ENCODE results near the gene TTLL7. TPM values are rescaled to one million over a fixed set of nuclear protein-coding genes. Genes with fewer than 3 reads are reported as not detected.
"Not testable (repeated sequence)": the region's sequence is repeated elsewhere in the genome, so short reads cannot be mapped to it uniquely, and the experiment has no call there.

The TTLL7 gene
- total RNA-seq, 1 experiment from 2014 or later, result 20.4 TPM

DNA sequence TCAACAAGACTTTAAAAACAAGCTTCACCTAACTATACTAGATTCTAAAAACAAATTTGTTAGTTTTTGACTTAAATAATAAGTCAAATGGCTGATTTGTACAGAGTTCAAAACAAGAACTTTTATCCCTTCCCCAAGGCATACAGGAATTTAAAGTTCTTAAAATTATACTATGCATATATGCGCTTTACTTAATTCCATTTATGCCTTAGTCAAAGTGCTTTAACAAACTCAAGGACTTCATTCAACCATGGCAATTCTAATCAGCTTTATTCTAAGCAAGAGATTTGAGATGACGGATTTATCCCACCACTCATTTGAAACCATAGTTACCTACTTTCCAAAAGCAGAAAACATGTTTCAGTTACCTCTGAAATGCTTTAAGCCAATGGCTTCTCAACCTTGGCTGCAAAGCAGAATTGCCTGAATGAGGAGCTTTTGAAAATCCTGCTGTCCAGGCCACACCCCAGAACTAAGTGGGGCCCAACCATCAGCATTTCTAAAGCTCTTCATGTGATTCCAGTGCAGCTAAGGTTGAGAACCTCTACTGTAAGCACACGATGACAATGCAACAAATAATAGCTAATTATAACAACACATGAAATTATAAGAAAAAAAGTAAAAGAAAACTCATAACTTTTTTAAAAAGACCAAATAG, 44.6 kb downstream of the TTLL7 start:
- no peak for DNase-seq (ENCODE audit: low read depth)
- in situ Hi-C loops (cut with HindIII; ENCODE audit: low pct_unique_long_range_greater_than_20kb, low sequenced_read_pairs), result no loop called here

DNA sequence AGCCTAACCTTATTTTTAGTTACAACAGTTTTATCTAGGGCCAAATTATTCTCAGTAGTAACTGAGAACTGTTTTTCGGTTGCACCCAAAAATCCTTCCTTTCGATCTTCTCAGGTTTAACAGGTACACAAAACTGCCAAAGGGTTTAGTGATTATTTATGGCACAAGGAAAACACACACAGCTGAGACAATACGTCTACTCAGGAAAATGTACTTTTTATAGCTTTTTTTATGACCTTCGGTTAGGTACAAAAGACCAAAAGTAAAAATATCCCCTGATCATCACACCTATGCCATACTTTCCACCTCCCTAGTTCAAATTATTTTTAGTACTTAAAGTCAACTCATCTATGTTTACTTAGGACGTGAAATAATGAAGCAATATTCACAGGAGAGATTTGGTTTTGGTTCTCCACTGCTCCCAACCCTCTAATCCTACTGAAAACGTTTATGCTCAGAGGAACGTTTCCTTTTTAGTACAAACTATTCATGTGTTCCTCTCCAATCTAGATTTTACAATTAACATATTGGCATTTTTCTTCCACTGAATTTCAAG, 48.7 kb downstream of the TTLL7 start:
- no peak for DNase-seq (ENCODE audit: low read depth)
- in situ Hi-C loops (cut with HindIII; ENCODE audit: low pct_unique_long_range_greater_than_20kb, low sequenced_read_pairs), result no loop called here

DNA sequence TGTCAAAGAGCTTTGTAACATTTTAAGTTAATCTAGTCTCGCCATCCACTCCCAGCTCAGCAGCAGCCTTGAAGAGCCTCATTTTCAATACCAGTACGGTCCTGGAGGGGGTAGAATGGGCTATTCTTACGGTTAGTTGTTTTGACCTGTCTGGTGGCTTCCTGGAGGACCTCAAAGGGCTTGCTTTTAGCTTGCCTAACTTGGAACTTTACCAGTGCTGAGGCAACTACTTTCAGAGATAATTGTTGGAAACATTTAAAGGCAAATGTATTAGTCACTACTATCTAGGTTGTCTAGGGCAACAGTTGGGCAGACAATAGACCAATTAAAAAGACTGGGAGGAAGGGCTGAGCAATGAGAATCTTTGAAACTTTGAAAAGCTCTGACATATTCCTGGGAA, 56.0 kb downstream of the TTLL7 start:
- no peak for DNase-seq (ENCODE audit: low read depth)
- in situ Hi-C loops (cut with HindIII; ENCODE audit: low pct_unique_long_range_greater_than_20kb, low sequenced_read_pairs), result no loop called here

DNA sequence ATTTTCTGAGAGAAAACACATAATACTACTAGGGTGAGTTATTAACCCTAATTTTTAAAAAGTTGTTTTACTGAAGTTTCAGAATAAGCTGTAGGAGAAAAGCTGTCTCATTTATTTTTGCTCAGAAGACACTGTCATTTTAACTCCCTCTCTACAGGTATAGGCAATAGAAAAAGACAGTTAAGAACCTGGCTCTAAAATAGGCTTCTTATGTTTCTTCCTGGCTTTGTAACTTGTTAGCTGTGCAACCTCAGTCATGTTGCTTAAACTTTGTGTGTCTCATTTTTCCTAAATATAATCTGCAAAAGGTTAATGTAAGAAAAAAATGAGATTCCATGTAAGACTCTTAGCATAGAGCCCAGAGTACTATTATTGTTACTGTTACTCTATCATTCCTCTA, 64.4 kb downstream of the TTLL7 start:
- in situ Hi-C loops (cut with HindIII; ENCODE audit: low pct_unique_long_range_greater_than_20kb, low sequenced_read_pairs), result no loop called here
- no peak for DNase-seq (ENCODE audit: low read depth)

DNA sequence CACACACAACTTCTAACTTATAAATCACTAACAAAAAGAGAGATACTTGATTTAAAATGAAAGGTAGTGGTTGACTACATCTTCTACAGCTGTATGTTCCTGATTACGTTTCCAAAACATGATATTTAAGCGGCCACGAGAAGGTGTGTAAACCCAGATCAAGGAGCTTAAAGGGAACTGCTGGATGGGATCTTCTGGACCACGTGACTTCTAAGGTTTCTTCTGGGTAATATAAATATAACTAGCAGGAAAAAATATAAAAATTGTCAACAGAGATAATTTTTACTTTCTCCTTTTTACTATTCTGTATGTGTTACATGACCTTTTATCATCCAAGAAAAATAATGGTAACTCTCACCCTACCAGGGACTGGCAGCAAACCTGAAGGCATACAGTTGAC, 66.2 kb downstream of the TTLL7 start:
- no peak for DNase-seq (ENCODE audit: low read depth)
- in situ Hi-C loops (cut with HindIII; ENCODE audit: low pct_unique_long_range_greater_than_20kb, low sequenced_read_pairs), result no loop called here

DNA sequence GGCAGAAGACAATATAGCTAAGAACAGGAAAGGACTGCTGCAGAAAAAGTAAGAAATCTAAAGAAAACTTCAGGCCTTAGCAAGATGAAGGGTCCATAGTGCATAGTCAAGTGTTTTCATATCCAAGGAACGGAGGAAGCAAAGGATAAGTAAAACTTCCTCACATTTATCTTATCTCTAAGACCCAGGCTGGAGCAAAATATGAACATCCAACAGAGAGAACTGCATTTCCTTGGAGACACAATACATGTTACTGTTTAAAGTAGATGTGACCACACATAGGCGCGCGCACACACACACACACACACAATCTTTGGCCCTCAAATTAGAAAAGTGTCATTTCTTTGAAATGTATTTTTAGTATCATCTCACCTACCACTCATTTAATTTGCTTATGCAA, 66.7 kb downstream of the TTLL7 start:
- in situ Hi-C loops (cut with HindIII; ENCODE audit: low pct_unique_long_range_greater_than_20kb, low sequenced_read_pairs), result no loop called here
- no peak for DNase-seq (ENCODE audit: low read depth)

DNA sequence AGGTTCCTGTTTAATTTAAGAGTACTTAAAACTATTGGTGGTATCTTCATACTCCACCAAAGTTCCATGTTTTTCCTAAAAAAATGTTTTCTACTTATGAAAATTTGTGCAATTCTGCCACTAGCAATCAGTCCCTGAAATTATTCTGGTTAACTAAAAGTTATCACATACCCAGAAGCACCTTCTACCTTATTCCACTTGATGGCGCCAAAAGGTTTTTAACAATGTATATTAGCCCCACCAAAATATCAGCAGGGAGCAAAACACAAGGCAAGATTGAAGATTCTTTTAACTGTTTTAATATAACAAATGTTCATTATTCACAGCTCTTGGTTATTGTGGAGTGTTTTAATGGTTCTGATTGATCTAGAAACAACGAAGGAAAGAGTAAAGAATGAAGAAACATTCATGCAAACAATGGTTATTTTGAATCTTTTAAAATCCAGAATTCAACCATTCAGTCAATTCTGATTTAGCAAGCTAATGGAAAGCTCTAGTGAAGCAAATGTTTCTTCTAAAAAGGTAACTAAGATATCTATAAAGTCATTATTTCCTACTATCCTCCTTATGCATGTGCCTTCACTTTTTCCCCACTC, 67.2 kb downstream of the TTLL7 start:
- in situ Hi-C loops (cut with HindIII; ENCODE audit: low pct_unique_long_range_greater_than_20kb, low sequenced_read_pairs), result no loop called here

DNA sequence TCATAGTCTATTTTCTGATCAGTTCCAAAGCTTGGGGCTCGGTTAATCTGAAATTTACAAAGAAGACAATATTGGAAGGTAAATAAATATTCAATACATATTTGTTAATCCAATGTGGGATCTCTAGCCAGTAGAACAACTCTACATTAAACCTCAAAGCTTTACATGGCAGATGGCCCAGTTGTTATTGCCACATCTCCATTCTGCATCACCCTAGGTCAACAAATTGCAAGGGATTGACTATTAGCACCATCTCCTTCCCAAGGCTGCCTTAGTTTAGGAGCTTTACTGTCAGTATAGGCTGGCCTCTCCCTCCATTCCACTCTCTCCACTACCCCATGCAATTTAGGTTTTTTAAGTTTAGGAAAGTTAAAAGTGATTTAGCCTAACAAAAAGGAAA, 69.7 kb downstream of the TTLL7 start:
- DNase-seq (ENCODE audit: low read depth), result no peak
- in situ Hi-C loops (cut with HindIII; ENCODE audit: low pct_unique_long_range_greater_than_20kb, low sequenced_read_pairs), result no loop called here

More for the DNA sequence above, 67.2 kb downstream of the TTLL7 start:
- peak; percentile 10 for DNase-seq (ENCODE audit: low read depth)

DNA sequence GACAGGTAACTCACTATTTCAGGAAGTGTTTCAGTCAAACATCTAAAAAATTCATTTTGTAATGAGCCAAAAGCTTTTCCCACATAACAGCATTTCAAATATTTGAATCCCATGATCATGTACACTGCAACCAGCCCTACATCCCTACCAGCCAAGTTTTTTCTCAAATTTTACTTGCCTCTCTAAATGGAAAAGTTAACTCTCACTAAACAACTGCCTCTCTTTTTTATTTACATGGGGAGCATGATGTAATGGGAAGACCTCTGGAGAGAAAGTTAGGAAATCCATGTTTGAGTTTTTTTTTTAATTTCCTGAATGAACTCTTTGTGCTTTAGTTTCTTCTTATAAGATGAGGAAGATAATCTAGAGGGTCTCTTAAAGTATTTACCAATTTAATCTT, 70.5 kb downstream of the TTLL7 start:
- in situ Hi-C loops (cut with HindIII; ENCODE audit: low pct_unique_long_range_greater_than_20kb, low sequenced_read_pairs), result no loop called here
- no peak for DNase-seq (ENCODE audit: low read depth)

DNA sequence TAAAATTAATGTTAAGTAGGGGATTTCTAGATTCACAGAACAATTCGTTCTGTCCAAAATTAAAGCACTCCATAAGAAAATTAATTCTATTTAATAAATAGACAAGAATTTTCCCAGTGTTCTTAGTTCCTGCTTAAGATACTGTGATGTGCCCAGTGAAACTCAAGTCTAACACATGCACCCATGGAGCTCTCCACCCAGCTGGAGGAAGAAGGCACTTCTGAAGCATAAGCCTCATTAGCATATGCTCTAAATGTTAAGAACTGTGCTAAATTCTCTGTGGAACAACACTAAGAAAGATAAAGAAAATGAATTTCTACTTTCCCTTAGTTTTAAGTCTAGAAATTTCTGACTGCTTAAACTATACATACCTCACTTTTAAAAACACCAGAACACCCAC, 71.2 kb downstream of the TTLL7 start:
- in situ Hi-C loops (cut with HindIII; ENCODE audit: low pct_unique_long_range_greater_than_20kb, low sequenced_read_pairs), result no loop called here
- DNase-seq (ENCODE audit: low read depth), result no peak

DNA sequence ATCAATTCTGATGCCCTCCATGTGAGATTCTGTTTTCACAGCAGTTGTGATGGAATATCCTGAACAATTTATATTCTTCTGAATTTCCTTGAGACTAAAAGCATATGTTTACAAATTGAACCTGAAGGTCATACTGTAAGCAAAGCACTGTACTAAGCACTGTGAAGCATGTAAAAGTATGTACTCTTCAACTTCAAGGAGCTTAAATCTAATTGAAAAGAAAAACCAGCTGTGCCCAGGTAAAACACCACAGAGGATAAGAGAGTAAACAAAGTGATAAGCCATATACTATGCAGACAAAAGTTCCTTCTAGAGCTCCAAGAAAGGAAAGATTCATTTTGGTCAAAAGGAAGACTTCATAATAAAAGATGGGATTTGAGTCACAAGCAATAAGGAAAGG, 71.9 kb downstream of the TTLL7 start:
- DNase-seq (ENCODE audit: low read depth), result no peak
- in situ Hi-C loops (cut with HindIII; ENCODE audit: low pct_unique_long_range_greater_than_20kb, low sequenced_read_pairs), result no loop called here

DNA sequence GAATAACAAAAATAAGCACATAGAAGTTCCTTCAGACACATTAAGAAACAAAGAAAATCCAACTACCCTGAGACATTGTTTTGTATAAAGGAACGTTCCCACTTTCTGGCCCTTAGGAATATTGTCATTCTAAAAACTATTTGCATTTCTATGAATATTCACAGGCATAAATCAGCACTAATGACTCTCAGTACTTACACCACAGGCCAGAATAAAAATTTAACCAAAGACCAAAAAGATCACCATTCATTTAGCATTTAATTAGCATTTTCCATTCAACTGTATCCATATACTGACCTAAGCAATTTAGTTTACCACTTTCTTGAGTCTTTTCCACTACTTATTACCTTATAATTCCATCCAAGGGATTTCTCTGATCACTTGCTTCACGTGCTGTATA, 75.4 kb downstream of the TTLL7 start:
- DNase-seq (ENCODE audit: low read depth), result no peak
- in situ Hi-C loops (cut with HindIII; ENCODE audit: low pct_unique_long_range_greater_than_20kb, low sequenced_read_pairs), result no loop called here

DNA sequence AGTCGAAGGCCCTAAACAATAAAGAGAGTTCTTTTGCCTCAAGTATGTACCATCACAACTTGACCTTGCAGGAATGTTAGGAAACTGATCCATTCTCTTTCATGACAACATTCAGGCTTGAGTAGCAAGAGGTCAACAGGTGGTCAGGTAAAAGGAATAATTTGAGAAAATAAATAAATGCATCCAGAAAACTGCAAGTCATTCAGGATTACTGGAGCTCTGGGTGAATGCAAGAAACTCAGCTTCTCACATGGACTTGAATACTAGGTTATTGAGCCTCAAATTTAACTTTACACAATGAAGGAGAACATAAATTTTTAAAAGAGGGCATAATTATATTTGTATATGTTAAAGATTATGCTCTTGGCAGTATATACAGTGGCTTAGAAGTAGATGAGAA, 76.5 kb downstream of the TTLL7 start:
- no peak for DNase-seq (ENCODE audit: low read depth)
- in situ Hi-C loops (cut with HindIII; ENCODE audit: low pct_unique_long_range_greater_than_20kb, low sequenced_read_pairs), result no loop called here

DNA sequence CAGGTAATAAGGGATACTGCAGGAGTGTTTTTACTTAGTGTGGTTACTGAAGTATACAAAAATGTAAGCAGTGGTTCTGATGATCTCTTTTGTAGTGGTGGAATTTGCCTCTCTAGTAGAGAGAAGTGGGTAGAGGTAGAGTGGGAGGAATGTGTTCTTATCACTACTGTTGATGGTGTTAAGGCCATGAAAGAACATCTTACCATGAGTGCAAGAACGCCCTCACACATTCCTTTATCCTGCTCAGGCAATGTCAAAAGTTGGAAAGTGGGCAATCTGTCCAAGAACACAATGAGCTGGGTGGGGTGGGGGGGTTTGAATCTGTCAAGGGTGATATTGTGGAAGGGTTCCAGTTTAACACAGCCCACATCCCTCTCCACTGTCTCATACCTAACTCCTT, 78.6 kb downstream of the TTLL7 start:
- in situ Hi-C loops (cut with HindIII; ENCODE audit: low pct_unique_long_range_greater_than_20kb, low sequenced_read_pairs), result no loop called here

DNA sequence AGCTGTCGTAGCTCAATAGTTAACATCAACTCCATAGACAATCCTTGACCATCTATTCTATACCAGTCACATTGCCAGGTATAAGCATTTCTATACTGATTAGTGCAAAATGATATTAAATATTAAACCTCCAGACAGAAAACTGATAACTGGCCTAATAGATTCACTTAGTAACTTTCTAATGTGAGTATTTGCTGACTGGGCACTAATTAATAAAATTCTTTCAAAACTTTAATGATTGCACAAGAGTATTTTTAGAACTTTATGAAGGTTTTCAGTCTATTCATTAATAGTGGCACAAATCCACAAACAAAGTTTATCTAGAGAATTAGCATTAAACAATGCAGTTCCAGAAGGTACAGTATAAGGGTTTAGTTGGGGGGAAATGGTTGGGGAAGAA, 79.1 kb downstream of the TTLL7 start:
- DNase-seq (ENCODE audit: low read depth), result no peak
- in situ Hi-C loops (cut with HindIII; ENCODE audit: low pct_unique_long_range_greater_than_20kb, low sequenced_read_pairs), result no loop called here

More for the DNA sequence above, 78.6 kb downstream of the TTLL7 start:
- DNase-seq (ENCODE audit: low read depth), result no peak

DNA sequence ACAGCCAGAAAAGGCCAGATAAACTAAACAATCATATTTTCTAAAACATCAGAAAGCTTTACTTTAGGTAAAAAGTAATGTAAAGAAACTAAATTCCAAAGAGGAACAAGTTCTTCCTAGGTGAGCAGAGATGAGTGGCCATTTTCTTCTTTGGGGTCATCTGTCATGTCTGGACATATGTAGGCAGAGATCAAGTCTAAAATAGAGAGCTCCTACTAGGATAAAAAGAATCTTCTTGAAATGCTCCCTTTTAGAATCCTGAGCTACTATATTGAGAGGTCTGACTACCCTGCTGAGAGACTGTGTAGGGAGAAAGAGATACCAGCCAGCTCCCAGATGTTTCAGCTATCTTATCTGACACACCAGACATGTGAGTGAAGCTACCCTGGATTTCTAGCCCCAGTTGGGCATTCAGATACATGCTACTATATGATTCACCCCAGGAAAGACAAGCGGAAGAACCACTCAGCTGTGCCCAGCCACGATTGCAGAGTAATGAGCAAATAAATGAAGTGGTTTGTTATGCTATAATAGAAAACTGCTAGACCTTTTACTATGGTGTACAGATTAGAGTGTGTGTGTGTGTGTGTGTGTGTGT, 80.1 kb downstream of the TTLL7 start:
- DNase-seq (ENCODE audit: low read depth), result no peak
- in situ Hi-C loops (cut with HindIII; ENCODE audit: low pct_unique_long_range_greater_than_20kb, low sequenced_read_pairs), result no loop called here

DNA sequence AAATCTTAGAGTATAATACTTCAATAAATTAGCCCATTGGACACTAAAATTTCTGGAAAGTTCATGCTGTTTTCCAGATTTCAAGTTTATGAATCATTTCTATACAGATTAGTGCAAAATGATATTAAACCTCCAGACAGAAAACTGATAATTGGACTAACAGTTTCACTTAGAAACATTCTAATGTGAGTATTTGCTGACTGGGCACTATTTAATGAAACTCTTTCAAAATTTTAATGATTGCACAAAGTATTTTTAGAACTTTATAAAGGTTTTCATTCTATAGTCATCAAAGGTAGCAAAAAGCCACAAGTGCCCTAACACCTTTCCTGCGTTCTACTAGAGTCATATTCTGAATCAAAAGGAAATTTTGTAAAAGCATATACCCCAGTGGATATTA, 81.0 kb downstream of the TTLL7 start:
- no peak for DNase-seq (ENCODE audit: low read depth)
- in situ Hi-C loops (cut with HindIII; ENCODE audit: low pct_unique_long_range_greater_than_20kb, low sequenced_read_pairs), result no loop called here

DNA sequence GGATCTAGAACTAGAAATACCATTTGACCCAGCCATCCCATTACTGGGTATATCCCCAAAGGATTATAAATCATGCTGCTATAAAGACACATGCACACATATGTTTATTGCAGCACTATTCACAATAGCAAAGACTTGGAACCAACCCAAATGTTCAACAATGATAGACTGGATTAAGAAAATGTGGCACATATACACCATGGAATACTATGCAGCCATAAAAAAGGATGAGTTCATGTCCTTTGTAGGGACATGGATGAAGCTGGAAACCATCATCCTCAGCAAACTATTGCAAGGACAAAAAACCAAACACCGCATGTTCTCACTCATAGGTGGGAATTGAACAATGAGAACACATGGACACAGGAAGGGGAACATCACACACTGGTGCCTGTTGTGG, 82.8 kb downstream of the TTLL7 start:
- in situ Hi-C loops (cut with HindIII; ENCODE audit: low pct_unique_long_range_greater_than_20kb, low sequenced_read_pairs), result not testable (repeated sequence)

DNA sequence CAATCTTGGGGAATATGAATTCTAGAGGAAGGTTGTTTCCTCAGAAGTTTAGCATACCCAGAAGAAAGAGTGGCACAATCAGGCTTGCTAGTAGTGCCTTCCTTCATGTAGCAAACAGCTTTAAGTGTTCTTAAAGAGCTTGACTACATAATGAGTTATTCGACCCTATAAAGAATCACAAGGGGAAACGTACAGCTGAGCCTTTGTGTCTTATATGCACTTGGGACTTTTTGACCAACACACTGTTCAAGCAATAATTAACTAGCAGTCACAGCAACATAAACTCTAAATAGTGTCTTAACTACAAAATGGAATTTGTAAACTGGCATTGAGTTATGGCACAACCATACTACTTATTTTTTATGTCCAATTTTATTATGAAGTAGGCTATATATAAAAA, 86.1 kb downstream of the TTLL7 start:
- no peak for DNase-seq (ENCODE audit: low read depth)
- in situ Hi-C loops (cut with HindIII; ENCODE audit: low pct_unique_long_range_greater_than_20kb, low sequenced_read_pairs), result no loop called here

More for the DNA sequence above, 82.8 kb downstream of the TTLL7 start:
- not testable (repeated sequence) for DNase-seq (ENCODE audit: low read depth)

DNA sequence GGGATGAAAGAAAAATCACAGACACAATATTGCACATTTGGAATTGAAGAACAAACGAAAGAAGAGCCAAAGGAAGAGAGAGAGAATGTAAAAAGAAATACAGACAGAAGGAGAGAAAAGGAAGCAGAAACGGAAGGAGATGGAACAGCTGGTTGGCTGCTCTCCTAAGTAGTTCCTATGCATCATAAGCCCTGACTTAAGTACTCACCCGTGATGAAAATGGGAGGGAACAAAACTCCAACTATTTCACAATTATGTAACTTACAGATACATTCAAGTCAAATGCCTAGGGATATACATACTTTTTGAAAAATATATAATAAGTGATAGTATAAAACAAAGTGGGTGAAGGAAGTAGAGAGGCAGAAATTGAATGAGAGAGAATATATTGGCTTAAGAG, 88.5 kb downstream of the TTLL7 start:
- no peak for DNase-seq (ENCODE audit: low read depth)
- in situ Hi-C loops (cut with HindIII; ENCODE audit: low pct_unique_long_range_greater_than_20kb, low sequenced_read_pairs), result no loop called here

All from Caki2 (cell line).